Posterior vena cava (tissue), 2 donors: Measurements from ENCODE around the gene U2AF1. TPM values are rescaled to one million over a fixed set of nuclear protein-coding genes. Genes with fewer than 3 reads are reported as not detected.
"Not testable (repeated sequence)": the region's sequence is repeated elsewhere in the genome, so short reads cannot be mapped to it uniquely, and the experiment has no call there.

Source experiments
- DNase-seq: peaks from one replicate; pipeline ENCODE4 v3.0.0-alpha.2; 2020; ENCODE audit warnings: low spot score
- intact Hi-C, 2 donors: fragments of 100-400 bp; cut with DNase I; formaldehyde crosslinking; loops; one replicate each; pipeline versions ENCODE4 v1.14.1 to v1.14.2; 2022 to 2023
- total RNA-seq, 2 donors: library from RNA; stranded (reverse); fragmentation: NEBNext Ultra II Directional; extraction: Animal tissue kit (Norgen Biotek cat#: 25700); gene quantifications; one replicate each; pipeline ENCODE4 v1.2.1, GENCODE V29; 2021
- donor health status: DM: yes; HTN: yes; CAD: no.
- donor health status: DM: yes; HTN: yes; CAD: no.

The U2AF1 gene
- total RNA-seq, 2 donors from 2014 or later = 18.8 to 24.7 TPM

- intact Hi-C loops = not testable (repeated sequence)
- peak; percentile 47 for DNase-seq
Measured at GRCh38 chr21:43045165-43045875, 62.0 kb downstream of the U2AF1 start.

- intact Hi-C loops = not testable (repeated sequence)
- DNase-seq = peak; percentile 20
Measured at GRCh38 chr21:43044547-43044946, 62.8 kb downstream of the U2AF1 start.

GRCh38 chr21:43043291-43043690, 64.1 kb downstream of the U2AF1 start:
- intact Hi-C loops = not testable (repeated sequence)
- DNase-seq = peak; percentile 59

Other genes starting within 250 kb of the U2AF1 start
- 10 to 100 TPM; 12.1 to 13.4 TPM for gene WDR4, start 228.0 kb downstream of the U2AF1 start, total RNA-seq
- gene NDUFV3, start 214.3 kb downstream of the U2AF1 start, total RNA-seq = 10 to 100 TPM; 26.1 to 39.0 TPM
- gene ERVH48-1, start 181.9 kb downstream of the U2AF1 start, total RNA-seq = not detected
- gene PKNOX1, start 133.0 kb downstream of the U2AF1 start, total RNA-seq = 10 to 100 TPM; 22.5 to 22.7 TPM
- gene CBS, start 31.7 kb downstream of the U2AF1 start, total RNA-seq = 1 to 10 TPM; 2.7 to 8.7 TPM
- not detected for gene CRYAA, start 61.4 kb upstream of the U2AF1 start, total RNA-seq